Astrocyte of the cerebellum (primary cell): ENCODE results near the gene EPSTI1.

Experiments
- DNase-seq: peaks from one replicate; pipeline ENCODE4 v3.0.0-alpha.2; 2011; ENCODE audit warnings: low read depth
- H3K4me3 ChIP-seq: 2 replicates; pipeline ENCODE4 v1.5.1; 2011; ENCODE audit warnings: mild to moderate bottlenecking, low read depth, low read length, moderate library complexity
- CTCF ChIP-seq: IDR thresholded peaks from 2 replicates; pipeline ENCODE4 v1.5.1; 2012; ENCODE audit warnings: low read length, low read depth, moderate library complexity, mild to moderate bottlenecking; ENCODE audit errors: missing control alignments
- in situ Hi-C: cut with HindIII; loops from 2 replicates; pipeline ENCODE4 v1.10.0; 2017; ENCODE audit warnings: low sequenced_read_pairs

Gene EPSTI1

GRCh38 chr13:43031881-43032280 is 39.8 kb upstream of the EPSTI1 start:
- in situ Hi-C loops: no loop called here

GRCh38 chr13:43030548-43030947 is 38.5 kb upstream of the EPSTI1 start:
- no peak for TF ChIP-seq CTCF
- in situ Hi-C loops: no loop called here
- no peak for DNase-seq
- no peak overlapping the region for H3K4me3 ChIP-seq

More at GRCh38 chr13:43031881-43032280, 39.8 kb upstream of the EPSTI1 start:
- no peak for TF ChIP-seq CTCF
- no peak for DNase-seq
- no peak overlapping the region for H3K4me3 ChIP-seq

- H3K4me3 ChIP-seq: no peak overlapping the region
- TF ChIP-seq CTCF: no peak
- DNase-seq: no peak
- in situ Hi-C loops: no loop called here
These were observed 34.2 kb upstream of the EPSTI1 start for GRCh38 chr13:43026262-43026661.

- in situ Hi-C loops: no loop called here
- DNase-seq: peak; percentile 66
- peak; percentile 10 for TF ChIP-seq CTCF
- peak within 1 kb of the TSS; percentile 51 for H3K4me3 ChIP-seq
These were observed 31.4 kb upstream of the EPSTI1 start, which contains the start of gene DNAJC15 for GRCh38 chr13:43023289-43023963. DNAJC15 (plus strand) TSS chr13:43023586; CDS start chr13:43023627, 41 bp downstream.

GRCh38 chr13:43022934-43023288 is 30.9 kb upstream of the EPSTI1 start:
- in situ Hi-C loops: no loop called here
- peak overlapping the region; percentile 51 for H3K4me3 ChIP-seq
- no peak for DNase-seq
- TF ChIP-seq CTCF: no peak

GRCh38 chr13:43021926-43022670 is 30.1 kb upstream of the EPSTI1 start:
- no peak for TF ChIP-seq CTCF
- H3K4me3 ChIP-seq: no peak overlapping the region
- DNase-seq: no peak
- in situ Hi-C loops: no loop called here
